ENCODE measurements around the gene FBXL7. TPM values are rescaled to one million over a fixed set of nuclear protein-coding genes. Genes with fewer than 3 reads are reported as not detected.

Gene FBXL7
- total RNA-seq, 2 donors from 2014 or later = 21.1 to 31.7 TPM

- no peaks in the 10 kb centered on the region for H3K27me3 ChIP-seq (replicated peaks; ENCODE audit: insufficient read depth)
- no peaks in the 10 kb centered on the region for H3K4me1 ChIP-seq (ENCODE audit: control insufficient read depth in 1 of 2, low read depth in 2 of 2)
- H3K27ac ChIP-seq = no peak overlapping the region
- TF ChIP-seq, protein P1, sequence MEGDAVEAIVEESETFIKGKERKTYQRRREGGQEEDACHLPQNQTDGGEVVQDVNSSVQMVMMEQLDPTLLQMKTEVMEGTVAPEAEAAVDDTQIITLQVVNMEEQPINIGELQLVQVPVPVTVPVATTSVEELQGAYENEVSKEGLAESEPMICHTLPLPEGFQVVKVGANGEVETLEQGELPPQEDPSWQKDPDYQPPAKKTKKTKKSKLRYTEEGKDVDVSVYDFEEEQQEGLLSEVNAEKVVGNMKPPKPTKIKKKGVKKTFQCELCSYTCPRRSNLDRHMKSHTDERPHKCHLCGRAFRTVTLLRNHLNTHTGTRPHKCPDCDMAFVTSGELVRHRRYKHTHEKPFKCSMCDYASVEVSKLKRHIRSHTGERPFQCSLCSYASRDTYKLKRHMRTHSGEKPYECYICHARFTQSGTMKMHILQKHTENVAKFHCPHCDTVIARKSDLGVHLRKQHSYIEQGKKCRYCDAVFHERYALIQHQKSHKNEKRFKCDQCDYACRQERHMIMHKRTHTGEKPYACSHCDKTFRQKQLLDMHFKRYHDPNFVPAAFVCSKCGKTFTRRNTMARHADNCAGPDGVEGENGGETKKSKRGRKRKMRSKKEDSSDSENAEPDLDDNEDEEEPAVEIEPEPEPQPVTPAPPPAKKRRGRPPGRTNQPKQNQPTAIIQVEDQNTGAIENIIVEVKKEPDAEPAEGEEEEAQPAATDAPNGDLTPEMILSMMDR (IDR thresholded peaks at IDR 0.05) = no peak
- H3K4me3 ChIP-seq = no peak overlapping the region
- peaks cover 6% of the 10 kb centered on the region for H3K36me3 ChIP-seq
- no peaks in the 10 kb centered on the region for H3K9me3 ChIP-seq
- DNase-seq (ENCODE audit: low spot score) = no peak
- no peak for ATAC-seq (ENCODE audit: insufficient number of reproducible peaks, low FRiP score, low read depth)
Measured at GRCh38 chr5:15926586-15926985, 426.6 kb downstream of the FBXL7 start.

GRCh38 chr5:15927710-15928380, 427.9 kb downstream of the FBXL7 start:
- TF ChIP-seq, protein P1 (IDR thresholded peaks at IDR 0.05) = no peak
- ATAC-seq (ENCODE audit: insufficient number of reproducible peaks, low FRiP score, low read depth) (no peak), DNase-seq (ENCODE audit: low spot score) (no peak)
- H3K9me3 ChIP-seq = no peaks in the 10 kb centered on the region
- H3K36me3 ChIP-seq = peaks cover 6% of the 10 kb centered on the region
- no peak overlapping the region for H3K4me3 ChIP-seq
- no peak overlapping the region for H3K27ac ChIP-seq
- H3K4me1 ChIP-seq (ENCODE audit: control insufficient read depth in 1 of 2, low read depth in 2 of 2) = no peaks in the 10 kb centered on the region
- no peaks in the 10 kb centered on the region for H3K27me3 ChIP-seq (replicated peaks; ENCODE audit: insufficient read depth)

DNA sequence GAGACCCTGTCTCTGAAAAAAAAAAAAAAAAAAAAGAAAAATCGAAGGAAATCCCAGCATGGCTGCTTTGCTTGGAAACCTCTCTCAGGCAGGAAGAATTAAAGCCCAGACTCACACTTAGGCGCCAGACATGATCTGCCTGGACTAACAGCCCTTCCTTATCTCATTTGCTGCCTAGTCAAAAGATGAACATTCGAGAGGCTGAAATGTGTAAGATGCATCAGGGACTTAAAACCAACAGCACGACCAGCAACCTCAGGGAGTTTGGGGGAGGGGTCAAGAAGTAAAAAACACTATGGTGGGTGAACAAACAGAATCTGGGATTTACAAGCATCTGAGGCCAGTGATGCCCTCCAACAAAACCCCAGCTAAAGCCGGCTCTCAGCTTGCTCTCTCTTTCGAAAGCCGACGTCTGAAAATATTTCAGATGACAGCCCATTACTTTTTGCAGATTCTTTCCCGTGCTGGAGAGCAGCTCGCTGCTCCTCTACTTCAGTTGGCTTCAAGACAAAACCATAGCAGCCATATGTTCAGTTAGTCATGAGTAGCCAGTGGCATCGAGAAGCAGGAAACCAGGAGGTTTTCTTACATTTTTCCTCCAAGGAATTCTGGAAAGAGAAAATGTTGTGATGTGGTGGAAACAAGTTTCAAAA, 429.8 kb downstream of the FBXL7 start:
- Histone ChIP-seq H3K4me3 (no peak overlapping the region), H3K27me3 (replicated peaks; ENCODE audit: insufficient read depth) (no peaks in the 10 kb centered on the region), H3K27ac (no peak overlapping the region), H3K9me3 (no peaks in the 10 kb centered on the region), H3K4me1 (ENCODE audit: control insufficient read depth in 1 of 2, low read depth in 2 of 2) (no peaks in the 10 kb centered on the region), H3K36me3 (peaks cover 6% of the 10 kb centered on the region)
- DNase-seq (ENCODE audit: low spot score) (no peak), ATAC-seq (ENCODE audit: insufficient number of reproducible peaks, low FRiP score, low read depth) (no peak)
- TF ChIP-seq, protein P1 (IDR thresholded peaks at IDR 0.05) = no peak

GRCh38 chr5:15932066-15932465, 432.1 kb downstream of the FBXL7 start:
- Histone ChIP-seq H3K4me1 (ENCODE audit: control insufficient read depth in 1 of 2, low read depth in 2 of 2) (no peaks in the 10 kb centered on the region), H3K27ac (no peak overlapping the region), H3K4me3 (no peak overlapping the region), H3K27me3 (replicated peaks; ENCODE audit: insufficient read depth) (no peaks in the 10 kb centered on the region), H3K36me3 (peaks cover 18% of the 10 kb centered on the region), H3K9me3 (no peaks in the 10 kb centered on the region)
- ATAC-seq (ENCODE audit: insufficient number of reproducible peaks, low FRiP score, low read depth) (no peak), DNase-seq (ENCODE audit: low spot score) (no peak)
- TF ChIP-seq, protein P1 (IDR thresholded peaks at IDR 0.05) = no peak

DNA sequence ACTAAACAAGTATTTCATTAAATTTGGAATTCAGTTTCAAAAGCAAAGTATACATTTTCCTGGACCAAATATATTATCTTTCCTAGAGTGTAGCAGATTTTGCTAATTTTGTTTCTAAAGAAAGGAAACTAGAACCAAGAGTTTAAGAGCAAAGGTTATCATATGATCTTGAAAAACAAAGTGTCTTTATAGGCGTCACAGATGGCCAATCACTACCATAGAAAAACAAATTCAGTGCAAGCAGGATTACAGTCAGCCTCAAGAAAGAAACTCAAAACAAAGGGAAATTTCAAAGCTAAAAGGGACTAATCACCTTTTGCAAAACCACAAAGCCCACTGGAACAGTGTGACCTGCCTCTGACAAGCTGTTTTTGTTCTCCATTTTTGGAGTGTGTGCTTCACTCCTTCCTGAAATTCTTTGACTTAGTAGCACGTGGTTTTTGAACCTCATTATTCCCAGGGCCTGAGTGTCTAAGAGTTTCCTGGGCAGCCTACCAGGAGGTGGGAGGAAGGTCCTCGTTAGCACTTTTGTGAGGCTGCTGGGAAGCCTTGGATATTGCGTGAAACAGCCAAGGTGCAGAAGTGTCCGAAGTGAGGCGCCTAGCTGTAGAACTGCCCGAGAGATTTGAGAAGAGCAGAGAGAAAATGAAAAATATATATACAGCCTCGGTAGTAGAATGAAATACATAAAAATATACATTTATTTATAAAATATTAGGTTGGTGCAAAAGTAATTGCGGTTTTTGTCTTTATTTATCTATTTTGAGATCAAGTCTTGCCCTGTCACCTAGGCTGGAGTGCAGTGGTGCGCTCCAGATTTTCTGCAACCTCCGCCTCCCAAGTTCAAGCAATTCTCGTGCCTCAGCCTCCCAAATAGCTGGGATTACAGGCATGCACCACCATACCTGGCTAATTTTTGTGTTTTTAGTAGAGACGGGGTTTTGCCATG, 433.6 kb downstream of the FBXL7 start:
- Histone ChIP-seq H3K9me3 (no peaks in the 10 kb centered on the region), H3K36me3 (peaks cover 13% of the 10 kb centered on the region), H3K4me1 (ENCODE audit: control insufficient read depth in 1 of 2, low read depth in 2 of 2) (no peaks in the 10 kb centered on the region), H3K27ac (no peak overlapping the region), H3K4me3 (no peak overlapping the region), H3K27me3 (replicated peaks; ENCODE audit: insufficient read depth) (no peaks in the 10 kb centered on the region)
- ATAC-seq (ENCODE audit: insufficient number of reproducible peaks, low FRiP score, low read depth) (no peak), DNase-seq (ENCODE audit: low spot score) (no peak)
- TF ChIP-seq, protein P1 (IDR thresholded peaks at IDR 0.05) = no peak

Data from thoracic aorta (tissue), 2 donors.